ENCODE data around the gene ISL1.

ISL1 gene

DNA sequence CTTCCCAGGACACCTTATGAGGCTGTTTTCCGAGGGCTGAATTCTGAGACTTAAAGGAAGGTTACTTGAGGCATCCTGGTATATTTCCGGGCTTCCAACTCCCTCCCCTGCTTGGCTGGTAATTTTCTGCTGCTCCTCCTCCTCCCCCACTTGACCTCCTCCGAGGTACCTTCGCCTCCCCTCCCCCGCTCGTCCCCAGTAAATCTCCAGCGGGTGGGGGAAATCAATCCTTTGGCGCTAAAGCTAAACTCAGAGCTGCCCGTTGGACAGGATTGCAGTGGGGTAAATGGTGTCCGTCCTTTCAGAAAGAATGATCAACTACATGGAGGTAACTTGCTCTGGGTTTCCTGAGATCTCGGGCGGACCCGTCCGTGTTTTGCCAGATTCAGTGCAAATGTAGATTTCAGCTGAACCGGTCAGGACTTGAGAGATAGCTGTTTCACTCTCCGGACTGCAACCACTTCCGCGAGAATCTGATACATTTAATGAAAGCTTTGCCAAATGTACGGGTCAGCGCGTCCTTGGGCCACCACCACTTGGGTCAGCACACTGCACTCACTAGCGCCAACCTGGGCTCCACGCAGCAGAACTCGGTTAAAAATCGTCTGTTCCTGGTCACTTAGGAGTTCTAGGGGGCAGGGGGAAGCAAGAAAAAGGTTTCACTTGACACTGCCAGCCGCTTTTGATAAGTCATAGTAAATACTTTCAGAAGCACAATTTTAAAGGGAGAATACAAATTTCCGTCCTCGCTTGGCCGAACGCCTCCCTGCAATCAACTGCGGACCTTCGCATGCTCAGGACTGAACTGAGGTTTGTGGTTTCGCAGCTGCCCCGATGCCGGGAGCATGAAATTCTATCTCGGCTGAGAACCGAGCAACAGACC lies 4.6 kb upstream of the ISL1 start:
- DNase-seq (ENCODE audit: low read depth), result peak; percentile 4
- TF ChIP-seq CTCF (IDR thresholded peaks at IDR 0.05; ENCODE audit: insufficient read depth, low read depth, low read length, missing control alignments), result no peak
- H3K4me3 ChIP-seq (ENCODE audit: low read depth, low read length), result no peak overlapping the region

- no peak for DNase-seq (ENCODE audit: low read depth)
- no peak for TF ChIP-seq CTCF (IDR thresholded peaks at IDR 0.05; ENCODE audit: insufficient read depth, low read depth, low read length, missing control alignments)
- H3K4me3 ChIP-seq (ENCODE audit: low read depth, low read length), result no peak overlapping the region
Observed at GRCh38 chr5:51379331-51379700, 3.9 kb upstream of the ISL1 start.

DNA sequence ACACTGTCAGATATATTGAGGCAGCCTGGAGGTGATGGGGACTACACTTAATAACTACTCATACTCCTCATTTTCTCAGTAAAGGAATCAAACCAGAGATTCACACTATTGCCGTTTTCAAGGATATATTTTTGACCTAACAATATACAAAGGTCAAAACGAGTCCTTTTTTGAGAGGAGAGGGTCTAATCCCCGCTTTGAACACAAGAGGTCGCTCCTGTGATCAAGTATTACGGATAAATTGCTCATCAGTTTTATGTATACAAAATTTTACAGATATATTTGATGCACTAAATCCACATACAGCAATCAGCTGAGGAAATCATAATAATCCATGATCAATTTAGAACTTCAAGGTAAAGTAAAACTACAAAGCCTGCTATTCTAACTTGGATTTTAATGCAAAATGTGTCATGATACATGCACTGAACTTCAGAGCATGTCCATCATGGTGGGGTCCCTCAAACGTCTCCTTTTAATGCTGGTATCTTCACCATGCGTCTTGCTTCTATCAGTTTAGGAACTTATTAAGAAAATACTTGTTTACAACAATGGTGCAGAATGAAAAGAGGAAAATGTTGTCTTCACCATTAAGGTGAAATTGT lies 2.5 kb upstream of the ISL1 start:
- TF ChIP-seq CTCF (IDR thresholded peaks at IDR 0.05; ENCODE audit: insufficient read depth, low read depth, low read length, missing control alignments), result peak; percentile 44
- peak; percentile 19 for DNase-seq (ENCODE audit: low read depth)
- H3K4me3 ChIP-seq (ENCODE audit: low read depth, low read length), result no peak overlapping the region

- no peak for DNase-seq (ENCODE audit: low read depth)
- TF ChIP-seq CTCF (IDR thresholded peaks at IDR 0.05; ENCODE audit: insufficient read depth, low read depth, low read length, missing control alignments), result no peak
- H3K4me3 ChIP-seq (ENCODE audit: low read depth, low read length), result no peak overlapping the region
Observed at GRCh38 chr5:51381761-51382474, 1.3 kb upstream of the ISL1 start.

DNA sequence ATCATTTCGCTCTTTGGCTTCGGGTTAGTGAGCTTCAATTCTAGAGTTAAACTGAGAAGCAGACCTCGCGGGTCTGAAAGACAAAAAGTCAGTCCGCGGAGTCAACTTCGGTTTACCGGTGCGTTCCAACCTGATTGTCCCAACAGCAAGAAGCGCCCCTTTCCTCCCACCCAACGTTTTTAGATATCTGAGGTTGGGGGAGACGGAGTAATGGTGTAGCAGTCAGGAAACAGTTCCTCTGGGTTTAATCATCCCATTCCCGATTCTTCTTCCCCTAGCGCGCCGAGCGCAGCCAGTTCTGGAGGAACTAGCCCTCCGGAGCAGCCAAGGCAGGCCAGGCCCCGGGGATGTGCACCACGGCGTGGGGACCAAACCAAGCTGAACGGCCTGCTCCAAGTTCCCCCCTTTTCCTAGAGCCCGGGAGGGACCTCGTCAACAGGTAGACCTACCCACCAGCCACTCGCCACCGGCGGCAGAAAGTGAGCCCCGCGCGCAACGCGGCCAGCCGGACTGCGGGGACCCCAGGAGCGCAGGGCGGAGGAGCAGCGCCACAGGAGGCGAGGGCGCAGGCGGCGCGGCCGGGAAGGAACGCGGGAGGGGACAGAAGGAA lies 622 bp upstream of the ISL1 start:
- no peak overlapping the region for H3K4me3 ChIP-seq (ENCODE audit: low read depth, low read length)
- TF ChIP-seq CTCF (IDR thresholded peaks at IDR 0.05; ENCODE audit: insufficient read depth, low read depth, low read length, missing control alignments), result no peak
- DNase-seq (ENCODE audit: low read depth), result no peak

GRCh38 chr5:51384281-51384840 lies 1.1 kb downstream of the ISL1 start:
- H3K4me3 ChIP-seq (ENCODE audit: low read depth, low read length), result no peak overlapping the region
- TF ChIP-seq CTCF (IDR thresholded peaks at IDR 0.05; ENCODE audit: insufficient read depth, low read depth, low read length, missing control alignments), result no peak
- DNase-seq (ENCODE audit: low read depth), result no peak

Measured in GM12865 (cell line).